Stimulated activated CD4-positive, alpha-beta T cell treated with anti-CD3 and anti-CD28 coated beads, TNF-alpha, amount 100 ng/mL, for 48 hours (primary cell): ENCODE results near the gene PBX4.

Experiments used
- DNase-seq, 3 donors: peaks; one replicate each; pipeline ENCODE4 v3.0.0-alpha.2; 2020; ENCODE audit warnings: low read depth in 3 of 3

Gene PBX4

DNA sequence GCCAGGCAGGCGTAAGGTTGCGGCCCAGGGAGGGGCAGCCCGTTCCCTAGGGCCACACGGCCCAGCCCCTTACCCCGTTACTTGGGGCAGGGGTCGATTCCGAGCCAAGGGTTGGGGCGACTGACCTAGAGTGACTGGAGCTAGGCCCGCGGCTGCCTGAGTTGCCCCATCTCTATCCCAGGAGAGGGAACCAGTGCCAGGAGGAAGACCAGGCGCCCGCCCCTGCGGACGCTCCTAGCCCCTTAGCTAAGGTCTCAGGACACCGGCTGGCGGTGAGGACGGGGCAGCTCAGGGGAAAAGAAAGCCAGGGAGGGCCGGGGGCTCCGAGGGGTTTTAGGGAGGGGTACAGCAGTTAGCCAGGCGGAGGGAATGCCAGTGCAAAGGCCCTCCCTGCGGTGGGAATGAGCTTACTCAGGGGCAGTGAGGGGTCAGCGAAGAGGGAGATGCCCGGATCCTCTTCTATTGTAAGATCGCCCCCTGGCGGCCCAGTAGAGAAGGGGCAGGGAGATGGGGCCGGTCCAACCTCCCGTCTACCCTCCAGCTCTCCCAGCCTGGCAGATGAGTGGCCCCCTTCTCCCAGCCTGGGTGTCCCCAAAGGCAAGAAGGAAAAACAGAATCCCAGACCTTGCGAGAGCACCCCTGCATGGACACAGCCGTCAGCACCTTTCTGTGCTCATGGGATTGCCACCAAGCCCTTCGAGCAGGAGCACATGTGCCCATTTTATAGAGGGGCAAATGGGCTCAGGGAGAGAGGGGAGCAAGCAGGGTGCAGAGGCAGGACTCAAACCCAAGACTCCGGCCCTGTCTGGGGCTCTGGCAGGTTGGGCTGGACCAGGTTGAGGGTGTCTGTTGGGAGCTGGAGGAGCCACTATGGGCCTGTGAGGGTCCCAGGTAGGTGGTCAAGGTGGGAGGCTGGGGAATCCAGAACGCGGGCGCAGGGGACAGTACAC, 64.1 kb downstream of the PBX4 start:
- peak; percentile 27 to 68 (median 44) for DNase-seq

DNA sequence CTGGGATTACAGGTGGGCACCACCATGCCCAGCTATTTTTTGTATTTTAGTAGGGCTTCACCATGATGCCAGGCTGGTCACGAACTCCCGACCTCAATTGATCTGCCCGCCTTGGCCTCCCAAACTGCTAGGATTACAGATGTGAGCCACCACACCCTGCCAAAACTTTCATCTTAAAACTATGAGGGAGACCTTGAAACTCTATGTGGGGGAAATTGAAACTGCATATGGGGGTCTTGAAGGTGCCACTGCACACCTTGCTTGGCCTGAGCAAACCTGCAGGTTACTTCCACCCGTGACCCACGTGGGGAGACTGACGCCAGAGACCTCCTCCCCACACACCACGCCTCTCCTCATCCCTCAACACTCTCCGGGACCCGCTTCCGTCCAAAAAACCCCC, 64.8 kb downstream of the PBX4 start:
- no peak for DNase-seq

DNA sequence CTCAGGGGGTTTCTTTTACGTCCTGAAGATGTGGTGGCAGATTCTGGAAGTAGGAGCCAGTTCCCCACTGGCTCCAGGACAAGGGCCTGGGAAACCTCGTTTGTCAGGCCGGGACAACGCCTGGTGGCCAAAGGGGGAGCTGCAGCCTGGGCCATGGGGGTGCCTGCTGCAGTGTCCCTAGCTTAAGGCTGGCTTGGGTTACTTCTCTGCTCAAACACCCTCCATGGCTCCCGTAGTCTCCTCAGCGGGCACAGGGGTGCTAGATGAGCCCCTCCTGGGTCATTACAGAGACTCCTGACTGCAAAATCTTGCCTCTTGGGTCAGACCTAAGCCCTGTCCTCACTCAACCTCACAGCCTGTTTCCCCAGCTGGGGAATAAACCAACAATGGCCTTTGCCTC, 65.7 kb downstream of the PBX4 start:
- no peak for DNase-seq

DNA sequence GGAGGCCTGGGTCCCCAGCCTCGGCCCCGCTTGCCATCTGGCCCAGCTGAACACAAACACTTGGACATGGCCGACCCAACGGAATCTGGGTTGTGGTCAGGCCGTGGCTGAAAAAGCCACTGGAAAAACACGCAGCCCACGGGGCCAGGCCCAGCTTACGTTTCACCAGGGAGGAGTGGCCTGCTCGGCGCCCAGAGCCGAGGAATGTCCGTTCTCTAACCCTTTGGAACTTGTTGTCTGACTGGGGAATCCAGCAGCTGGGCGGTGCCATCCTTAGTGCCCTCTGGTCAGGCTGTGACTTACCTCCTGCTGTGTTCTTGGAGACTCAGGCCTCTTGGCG, 66.7 kb downstream of the PBX4 start:
- no peak for DNase-seq

DNA sequence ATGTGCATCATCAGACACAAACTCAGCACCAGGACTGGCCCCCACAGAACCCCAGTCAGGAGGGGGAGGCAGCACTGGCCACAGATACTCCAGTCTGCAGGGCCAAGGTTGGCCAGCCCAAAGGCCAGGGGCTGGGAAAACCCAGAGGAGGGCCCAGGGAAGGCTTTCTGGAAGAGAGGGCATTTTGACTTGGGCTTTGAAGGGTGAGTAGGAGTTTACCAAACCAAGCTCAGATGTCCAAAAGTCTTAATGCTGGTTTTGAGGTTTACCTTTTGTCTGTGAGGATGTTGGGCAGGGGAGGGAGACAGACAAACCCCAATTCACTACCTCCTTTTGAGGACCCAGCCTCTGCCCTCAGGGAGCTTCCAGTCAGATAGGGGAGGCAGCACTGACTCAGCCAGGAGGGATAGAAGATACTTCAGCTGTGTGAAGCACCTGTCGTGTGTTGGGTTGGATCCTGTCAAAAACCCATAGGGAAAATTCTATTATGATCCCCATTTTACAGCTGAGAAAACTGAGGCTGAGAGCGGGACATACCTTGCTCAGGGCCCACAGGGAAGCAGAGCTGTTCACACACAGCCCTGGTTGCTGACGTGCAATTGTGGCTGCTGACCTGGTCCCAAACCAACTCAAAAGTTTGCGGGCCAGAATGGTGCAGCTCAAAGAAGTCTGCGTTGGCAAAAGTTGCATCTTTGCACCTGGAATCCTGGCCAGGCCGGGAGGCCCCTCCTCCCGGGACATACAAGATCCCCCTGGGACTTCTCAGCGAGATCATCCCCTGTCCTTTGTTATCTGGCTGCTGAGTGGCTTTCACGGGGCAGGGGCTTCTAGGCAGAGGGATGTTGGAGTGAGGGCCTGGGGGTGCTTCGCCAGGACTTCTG, 67.3 kb downstream of the PBX4 start:
- no peak for DNase-seq

DNA sequence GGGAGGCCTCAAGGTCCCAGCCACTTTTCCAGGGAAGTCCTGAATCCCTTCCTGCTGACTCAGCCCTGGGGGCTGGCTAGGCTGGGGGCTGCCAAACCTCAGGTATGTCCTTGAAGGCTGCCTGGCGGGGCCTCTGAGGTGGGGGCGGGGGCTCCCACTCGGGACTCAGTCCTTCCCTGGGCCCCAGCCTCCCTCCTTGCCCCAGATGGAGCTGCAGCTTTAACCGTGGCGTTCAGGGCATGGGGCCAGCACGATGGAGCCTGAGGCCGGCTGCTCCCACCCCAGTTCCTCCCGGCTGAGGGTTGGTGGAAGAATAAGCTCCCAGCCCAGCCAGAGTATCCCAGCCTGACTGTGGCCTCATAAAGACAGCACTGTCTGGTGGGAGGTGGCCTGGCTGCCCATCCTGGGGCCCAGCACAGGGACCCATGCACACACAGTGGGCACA, 68.0 kb downstream of the PBX4 start:
- DNase-seq = no peak

DNA sequence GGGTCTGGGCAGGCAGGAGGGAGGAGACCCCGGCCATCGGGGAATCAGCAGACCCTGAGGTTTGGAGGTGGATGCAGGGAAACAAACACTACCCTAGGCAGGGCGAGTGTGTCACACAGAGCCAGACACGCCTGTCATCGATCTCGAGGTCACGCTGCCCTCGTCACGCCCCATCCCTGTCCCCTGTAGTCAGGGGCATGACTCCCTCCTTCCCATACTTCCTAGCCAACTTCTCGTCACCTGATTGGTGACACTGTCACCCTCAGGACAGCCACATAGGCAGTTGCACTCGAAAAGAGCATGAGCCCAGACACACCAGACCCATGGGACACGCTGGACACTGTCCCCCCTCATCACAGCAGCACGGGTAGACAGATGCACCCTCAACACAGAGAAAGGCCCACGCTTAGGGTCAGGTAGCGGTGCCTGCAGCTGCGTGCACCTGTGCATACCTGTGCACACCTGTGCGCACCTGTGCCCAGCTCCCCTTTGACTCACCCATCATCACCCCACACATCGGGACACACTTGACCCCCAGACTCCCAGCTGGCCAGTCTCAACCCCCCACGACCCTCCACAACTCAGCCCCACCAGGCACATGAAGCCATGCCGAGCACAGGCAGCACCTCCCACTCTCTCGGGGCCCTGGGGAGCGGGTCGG, 68.6 kb downstream of the PBX4 start:
- no peak for DNase-seq

DNA sequence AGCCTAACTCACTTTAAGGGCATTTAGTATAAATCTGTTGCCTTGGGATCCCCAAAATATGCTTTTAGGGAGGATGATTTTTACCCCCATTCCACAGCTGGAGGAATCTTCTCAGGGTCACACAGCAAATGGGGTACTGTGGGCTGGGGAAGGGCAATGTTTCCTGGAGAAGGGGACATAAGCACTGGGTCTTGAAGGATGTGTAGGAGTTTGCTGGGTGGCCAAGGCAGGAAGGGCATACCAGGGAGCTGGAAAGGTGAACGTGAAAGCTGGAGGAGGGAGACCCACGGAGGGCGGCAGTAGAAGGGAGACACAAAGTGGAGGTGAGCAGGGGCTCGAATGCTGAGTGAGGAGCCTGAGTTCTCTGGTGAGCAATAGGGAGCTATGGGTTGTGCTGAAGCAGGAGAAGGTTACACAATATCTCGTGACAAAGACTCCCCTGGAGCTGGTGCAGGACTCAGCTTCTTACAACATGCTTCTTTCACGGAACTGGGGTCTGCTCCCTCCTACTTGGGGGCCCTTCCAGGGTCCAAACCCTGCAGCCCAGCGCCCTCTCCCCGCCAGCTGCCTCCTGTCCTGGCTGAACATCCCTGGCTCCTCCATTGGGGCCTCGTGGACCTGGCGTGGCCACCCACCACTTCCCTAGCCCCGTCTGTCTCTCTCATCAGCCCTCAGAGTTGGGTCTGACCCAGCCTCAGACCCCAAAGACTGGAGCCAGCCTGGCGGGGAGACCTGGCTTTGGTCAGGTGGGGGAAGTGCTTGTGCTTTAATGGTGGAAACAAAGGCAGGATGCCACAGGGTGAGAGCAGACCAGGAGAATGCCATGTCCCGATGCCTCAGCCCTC, 69.3 kb downstream of the PBX4 start:
- DNase-seq = no peak

DNA sequence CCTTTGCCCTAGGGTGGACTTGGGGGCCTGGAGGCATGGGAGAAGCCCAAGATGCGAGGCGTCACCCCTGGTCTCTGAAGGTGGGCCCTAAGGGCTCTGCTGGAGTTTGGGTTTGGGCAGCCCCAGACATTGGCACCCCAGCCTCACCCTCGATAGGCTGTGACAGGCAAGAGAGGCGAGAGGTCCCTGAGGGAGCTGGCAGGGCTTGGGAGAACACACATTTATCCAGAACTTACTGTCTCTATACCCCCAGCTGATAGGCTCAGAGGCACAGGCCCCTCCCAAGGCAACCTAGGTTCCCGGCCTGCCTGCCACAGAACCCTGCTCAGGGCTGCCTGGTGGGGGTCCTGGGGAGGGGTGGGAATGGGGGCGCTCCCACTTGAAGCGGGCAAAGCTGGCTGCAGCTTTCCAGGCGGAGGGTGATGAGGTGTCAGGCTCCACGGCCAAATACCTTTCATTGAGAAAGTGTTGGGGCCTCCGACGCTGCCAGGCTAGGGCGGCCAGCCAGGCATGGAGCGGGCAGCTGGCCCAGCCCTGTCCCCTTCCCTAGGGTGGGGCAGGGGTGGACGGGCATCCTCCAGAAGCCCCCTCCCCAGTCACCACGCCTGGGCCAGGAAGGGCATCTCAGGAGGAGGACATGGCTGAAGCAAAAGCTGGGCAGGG, 70.7 kb downstream of the PBX4 start:
- DNase-seq = no peak

DNA sequence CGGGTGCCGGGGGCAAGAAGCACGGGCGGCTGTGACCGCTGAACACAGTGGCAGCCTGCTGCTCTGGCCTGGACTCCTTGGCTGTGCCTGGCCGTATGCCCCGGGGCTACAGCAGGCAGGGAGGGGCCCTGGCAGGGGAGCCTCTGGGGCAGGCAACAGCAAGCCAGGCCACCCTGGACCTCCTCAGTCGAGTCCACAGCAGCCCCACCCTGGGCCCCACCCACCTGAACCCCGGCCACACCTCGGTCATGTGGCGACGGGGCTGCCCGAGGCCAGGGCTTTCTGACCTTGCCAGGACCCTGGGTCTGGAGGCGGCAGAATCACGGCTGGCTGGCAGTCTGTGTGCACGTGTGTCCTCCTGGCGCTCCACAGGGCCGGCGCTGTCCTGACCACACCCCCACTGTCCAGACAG, 71.7 kb downstream of the PBX4 start:
- no peak for DNase-seq

DNA sequence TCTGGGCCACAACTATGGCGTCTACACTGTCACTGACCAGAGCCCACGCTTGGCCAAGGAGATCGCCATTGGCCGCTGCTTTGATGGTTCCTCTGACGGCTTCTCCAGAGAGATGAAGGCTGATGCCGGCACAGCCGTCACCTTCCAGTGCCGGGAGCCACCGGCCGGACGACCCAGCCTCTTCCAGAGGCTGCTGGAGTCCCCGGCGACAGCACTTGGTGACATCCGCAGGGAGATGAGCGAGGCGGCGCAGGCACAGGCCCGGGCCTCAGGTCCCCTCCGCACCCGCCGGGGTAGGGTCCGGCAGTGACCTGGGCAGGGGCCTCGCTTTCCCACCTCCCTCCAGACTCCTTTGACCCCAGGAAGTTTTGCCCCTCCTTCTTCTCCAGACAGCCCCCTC, 72.8 kb downstream of the PBX4 start:
- DNase-seq = no peak

DNA sequence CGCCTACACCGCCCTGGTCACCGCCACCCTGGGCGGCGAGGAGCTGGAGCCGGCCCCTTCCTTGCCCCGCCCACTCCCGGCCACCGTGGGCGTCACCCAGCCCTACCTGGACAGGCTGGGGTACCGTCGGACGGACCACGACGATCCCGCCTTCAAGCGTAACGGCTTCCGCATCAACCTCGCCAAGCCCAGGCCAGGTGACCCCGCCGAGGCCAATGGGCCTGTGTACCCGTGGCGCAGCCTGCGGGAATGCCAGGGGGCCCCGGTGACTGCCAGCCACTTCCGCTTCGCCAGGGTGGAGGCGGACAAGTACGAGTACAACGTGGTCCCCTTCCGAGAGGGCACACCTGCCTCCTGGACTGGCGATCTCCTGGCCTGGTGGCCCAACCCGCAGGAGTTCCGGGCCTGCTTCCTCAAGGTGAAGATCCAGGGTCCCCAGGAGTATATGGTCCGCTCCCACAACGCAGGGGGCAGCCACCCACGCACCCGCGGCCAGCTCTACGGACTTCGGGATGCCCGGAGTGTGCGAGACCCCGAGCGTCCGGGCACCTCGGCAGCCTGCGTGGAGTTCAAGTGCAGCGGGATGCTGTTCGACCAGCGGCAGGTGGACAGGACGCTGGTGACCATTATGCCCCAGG, 73.4 kb downstream of the PBX4 start:
- no peak for DNase-seq

DNA sequence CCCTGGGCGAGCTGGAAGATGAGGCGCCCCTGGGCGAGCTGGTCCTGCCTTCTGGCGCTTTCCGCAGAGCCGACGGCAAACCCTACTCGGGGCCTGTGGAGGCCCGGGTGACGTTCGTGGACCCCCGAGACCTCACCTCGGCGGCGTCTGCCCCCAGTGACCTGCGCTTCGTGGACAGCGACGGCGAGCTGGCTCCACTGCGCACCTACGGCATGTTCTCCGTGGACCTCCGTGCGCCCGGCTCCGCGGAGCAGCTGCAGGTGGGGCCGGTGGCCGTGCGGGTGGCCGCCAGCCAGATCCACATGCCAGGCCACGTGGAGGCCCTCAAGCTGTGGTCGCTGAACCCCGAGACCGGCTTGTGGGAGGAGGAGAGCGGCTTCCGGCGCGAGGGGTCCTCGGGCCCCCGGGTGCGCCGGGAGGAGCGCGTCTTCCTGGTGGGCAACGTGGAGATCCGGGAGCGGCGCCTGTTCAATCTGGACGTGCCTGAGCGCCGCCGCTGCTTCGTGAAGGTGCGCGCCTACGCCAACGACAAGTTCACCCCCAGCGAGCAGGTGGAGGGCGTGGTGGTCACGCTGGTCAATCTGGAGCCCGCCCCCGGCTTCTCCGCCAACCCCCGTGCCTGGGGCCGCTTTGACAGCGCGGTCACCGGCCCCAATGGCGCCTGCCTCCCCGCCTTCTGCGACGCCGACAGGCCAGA, 74.1 kb downstream of the PBX4 start:
- no peak for DNase-seq

DNA sequence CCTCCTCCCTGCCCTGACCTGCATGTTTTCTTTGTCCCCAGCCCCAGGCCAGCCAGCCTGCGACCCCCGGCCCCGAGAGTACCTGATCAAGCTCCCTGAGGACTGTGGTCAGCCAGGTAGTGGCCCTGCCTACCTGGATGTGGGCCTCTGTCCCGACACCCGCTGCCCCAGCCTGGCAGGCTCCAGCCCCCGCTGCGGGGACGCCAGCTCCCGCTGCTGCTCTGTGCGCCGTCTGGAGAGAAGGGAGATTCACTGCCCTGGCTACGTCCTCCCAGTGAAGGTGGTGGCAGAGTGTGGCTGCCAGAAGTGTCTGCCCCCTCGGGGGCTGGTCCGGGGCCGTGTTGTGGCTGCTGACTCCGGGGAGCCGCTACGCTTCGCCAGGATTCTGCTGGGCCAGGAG, 74.8 kb downstream of the PBX4 start:
- DNase-seq = no peak

DNA sequence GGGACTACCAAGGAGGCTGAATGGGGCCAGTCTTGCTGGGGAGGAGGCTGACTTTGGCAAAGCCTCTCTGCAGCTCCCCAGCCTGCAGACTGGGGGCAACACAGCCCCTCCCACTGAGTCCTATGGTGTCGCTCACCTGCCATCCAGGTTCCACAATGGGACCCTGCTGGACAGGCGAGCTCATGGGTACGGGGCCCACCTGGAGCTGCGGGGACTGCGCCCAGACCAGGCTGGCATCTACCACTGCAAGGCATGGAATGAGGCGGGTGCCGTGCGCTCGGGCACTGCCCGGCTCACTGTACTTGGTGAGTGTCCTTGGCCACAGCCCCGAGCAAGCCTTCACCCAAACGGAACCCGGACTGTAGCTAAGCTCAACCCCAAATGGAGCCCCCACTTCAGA, 75.4 kb downstream of the PBX4 start:
- DNase-seq = no peak

DNA sequence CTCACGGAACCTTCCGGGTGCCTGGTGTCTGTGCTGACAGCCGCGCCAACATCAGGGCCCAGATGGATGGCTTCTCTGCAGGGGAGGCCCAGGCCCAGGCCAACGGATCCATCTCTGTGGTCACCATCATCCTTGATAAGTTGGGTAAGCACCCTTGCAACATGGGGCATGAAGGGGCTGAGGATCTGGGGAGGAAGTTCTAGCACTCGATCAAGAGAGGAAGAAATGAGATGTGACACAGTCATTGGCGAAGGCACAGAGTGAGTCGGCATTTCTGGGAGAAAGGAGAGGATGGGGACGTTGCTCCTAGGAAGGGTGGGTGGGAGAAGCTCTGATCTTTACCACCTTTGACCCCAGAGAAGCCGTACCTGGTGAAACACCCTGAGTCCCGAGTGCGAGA, 76.0 kb downstream of the PBX4 start:
- no peak for DNase-seq

DNA sequence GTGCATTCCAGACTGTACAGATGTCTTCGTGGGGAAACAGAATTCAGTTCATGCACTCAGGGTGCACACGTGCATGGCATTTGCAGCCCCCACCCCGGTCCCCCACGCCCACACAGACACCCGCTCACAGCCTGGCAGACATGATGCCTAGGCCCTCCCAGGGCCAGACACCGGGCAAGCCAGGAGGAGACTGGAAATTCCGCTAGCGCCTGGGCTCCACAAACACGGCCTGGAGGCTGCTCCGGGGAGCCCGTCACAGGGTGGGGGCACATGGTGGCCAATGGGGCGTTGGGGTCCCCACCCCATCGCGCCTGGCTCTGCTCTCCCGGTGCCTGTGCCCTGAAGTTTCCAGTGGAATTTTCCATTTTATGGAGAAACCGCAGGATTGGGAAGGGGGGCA, 76.9 kb downstream of the PBX4 start:
- no peak for DNase-seq

DNA sequence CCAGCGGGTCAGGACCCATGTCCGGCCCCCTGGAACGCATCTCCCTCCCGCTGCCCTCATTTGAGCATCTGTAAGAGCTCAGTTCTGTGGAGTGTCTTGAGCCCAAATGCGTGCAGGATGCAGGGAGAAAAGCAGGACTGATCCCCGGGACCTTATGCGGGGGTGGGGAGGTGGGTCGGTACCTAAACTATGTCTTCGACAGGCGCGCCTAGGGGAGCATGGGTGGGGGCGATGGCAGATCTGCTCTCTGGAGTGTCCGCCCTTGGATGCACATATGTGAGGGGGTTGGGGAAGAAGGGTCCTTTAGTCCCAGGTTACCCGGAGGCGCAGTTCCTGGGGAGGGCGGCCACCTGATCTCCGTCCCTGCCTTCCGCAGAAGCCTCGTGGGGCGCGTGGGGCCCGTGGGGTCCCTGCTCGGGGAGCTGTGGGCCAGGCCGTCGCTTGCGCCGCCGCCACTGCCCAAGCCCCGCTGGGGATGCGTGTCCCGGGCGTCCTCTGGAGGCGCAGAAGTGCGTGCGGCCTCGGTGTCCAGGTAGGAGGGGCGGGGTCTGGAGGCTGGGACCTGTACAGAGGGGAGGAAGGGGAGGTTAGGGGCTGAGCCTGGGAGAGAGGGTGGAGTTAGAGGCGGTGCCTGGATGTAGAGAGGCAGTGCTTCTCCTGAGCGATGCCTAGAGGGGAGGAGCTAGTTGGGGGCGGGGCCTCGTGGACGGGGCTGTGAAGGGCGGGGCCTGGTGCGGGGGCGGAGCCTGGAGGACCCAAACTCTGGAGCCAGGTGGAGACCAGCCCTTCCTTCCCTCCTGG, 77.6 kb downstream of the PBX4 start:
- DNase-seq = peak; percentile 58 to 90 (median 76)
